Dermis microvascular lymphatic vessel endothelial cell (primary cell): Measurements from ENCODE around the gene GHRHR. TPM values are rescaled to one million over a fixed set of nuclear protein-coding genes. Genes with fewer than 3 reads are reported as not detected.

ENCODE experiments used
- DNase-seq, 2 donors: peaks; one replicate each; pipeline versions ENCODE4 v3.0.0 to v3.0.0-alpha.2; 2010; ENCODE audit warnings: low read depth in 2 of 2
- total RNA-seq: library from RNA; depleted of rRNA; stranded (reverse); fragments of >200 nt; gene quantifications from 2 replicates; pipeline ENCODE4 v1.2.1, GENCODE V29; 2014

The GHRHR gene
- total RNA-seq, 1 donor from 2014 or later, result not detected

DNA sequence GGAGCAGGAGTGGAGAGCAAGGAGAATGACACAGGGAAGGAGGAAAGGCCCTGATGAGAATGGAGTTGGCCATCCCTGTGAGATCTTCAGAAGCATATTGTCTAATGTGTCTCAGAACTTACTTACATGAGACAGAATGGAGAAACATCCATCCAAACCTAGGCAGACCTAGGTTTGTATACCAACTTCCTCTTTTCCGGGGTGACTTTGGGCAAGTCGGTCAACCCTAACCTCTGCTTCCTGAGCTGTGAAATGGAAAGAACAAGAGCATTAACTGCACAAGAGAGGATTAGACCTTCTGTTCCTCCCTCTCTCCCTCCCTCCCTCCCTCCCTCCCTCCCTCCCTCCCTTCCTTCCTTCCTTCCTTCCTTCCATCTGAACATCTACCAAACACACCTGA lies 4.5 kb downstream of the GHRHR start:
- no peak for DNase-seq

DNA sequence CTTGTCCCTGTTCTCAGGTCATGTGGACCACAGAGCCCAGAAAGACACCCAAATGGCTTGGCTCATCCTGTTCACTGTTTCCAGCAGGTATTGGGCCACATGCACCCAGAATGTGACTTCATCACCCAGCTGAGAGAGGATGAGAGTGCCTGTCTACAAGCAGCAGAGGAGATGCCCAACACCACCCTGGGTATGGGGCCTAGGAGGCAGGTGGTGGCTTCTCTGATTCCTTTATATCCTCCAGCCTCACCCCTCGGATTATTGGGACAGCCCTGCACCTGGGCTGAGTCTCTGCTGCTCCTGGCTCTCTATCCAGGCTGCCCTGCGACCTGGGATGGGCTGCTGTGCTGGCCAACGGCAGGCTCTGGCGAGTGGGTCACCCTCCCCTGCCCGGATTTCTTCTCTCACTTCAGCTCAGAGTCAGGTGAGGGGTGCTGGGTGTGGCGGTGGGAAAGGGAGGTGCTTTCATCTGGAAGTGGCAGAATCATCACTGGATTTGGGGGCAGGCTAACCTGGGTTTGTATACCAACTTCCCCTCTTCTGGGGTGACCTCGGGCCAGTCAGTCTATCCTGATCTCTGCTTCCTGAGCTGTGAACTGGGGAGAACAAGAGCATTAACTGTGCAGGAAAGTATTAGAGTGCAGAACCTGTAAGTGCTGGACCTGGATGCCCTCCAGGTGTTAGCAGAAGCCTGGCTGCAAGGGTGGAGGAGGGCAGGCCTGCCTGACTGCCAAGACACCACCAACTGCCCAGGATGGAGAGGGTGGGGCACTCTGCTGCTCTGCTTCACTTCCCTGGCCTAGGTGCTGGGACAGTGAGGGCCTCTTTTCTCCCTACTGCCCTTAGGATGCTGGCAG lies 5.2 kb downstream of the GHRHR start:
- no peak for DNase-seq

DNA sequence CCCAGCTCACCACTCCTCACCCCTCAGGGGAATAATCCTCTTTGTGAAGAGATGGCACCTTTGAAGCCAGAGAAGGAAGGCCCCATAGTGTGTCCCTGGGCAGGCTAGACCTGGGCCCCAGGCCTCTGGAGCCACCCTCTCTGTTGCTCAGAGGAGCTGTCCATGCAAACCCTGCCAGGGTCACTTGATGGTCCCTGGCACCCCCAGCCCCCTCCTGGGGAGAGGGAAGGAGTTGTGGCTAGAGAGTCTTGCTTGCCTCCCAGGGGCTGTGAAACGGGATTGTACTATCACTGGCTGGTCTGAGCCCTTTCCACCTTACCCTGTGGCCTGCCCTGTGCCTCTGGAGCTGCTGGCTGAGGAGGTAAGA lies 5.8 kb downstream of the GHRHR start:
- DNase-seq, result no peak

DNA sequence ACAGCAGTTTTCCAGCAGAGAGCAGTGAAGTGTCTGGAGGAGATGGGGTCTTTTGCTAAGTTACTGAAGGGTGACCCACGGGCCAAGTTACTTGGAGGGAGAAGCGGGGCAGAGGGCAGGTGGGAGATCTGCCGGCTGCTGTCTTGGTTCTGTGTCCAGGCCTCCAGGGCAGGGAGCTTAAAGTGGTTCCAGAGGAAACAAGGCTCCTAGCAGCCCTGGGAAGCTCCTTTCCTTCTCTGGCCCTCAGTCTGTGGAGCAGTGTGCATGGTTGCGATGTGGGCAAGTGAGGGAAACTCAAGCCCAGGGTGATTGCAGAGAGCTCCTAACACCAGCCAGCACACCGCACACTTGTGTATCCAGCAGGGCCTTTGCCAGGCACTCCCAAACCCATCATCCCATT lies 6.3 kb downstream of the GHRHR start:
- no peak for DNase-seq

DNA sequence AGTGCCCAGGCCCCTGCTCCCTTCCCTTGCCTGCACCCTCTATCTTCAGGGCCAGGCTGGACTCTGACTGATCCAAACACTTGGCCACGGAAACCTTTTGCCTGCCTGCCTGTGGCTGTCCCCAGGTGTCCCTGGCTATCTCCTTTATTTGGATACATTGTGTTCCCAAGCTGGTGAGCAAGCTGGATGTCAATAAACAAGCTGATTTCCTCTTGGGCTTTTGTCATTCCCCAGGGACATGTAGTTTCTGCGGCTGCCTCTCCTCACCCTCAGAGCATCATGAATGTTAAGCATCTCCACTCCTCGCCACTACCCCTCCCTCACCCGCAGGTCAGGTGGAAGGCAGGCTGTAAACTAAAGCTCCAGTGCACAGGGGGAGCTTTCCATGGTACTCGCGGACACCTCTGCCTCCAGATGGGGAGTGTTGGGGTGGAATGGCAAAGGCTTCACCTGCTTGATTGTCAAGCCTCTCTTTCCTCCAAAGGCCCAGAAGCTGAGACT lies 6.9 kb downstream of the GHRHR start:
- no peak for DNase-seq

DNA sequence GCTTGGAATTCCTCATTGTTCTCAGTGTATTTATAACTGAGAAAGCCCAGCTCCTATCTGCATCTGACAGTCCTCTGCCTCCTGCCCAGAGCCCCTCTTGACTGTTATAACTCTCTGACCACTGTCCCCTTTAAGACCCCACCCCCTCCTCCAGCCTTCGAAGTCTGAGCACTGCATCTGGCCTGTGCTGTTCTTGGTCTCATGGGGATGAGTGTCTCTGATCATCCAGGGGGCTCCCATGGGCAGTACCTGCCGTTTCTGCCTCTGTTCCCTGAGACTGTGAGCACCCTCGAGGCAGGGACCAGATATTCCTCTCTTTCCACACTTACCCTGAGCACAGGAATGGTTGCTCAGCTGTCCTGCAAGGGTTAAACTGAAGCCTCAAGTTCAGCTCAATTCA lies 7.7 kb downstream of the GHRHR start:
- no peak for DNase-seq

DNA sequence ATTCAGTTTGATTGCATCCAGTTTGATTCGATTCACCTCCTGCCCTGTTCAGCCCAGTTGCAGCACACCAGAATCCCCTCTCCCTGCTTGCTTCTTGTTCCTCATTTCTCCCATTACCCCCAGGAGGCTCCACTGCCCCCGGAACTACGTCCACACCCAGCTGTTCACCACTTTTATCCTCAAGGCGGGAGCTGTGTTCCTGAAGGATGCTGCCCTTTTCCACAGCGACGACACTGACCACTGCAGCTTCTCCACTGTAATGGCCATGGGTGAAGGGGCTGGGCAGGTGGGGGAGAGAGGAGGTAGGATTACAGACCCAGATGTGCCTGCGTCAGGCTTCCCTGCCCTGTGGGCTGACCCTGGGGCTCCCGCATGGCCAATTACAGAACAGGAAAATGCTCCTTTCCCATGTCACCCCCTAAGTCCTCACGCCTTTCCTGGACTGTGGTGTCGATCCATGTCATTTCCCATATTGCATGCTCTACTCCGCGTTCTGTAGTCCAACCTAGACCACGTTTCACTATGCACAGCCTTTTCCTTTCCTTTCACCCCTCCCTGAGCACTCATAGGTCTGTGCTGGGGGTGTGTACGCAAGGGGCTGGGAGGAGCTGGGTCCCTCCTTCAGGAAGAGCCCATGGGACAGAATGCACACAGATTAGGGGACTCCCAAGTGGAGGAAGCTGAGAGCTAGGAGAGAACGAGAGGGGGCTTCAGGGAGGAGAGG lies 8.2 kb downstream of the GHRHR start:
- no peak for DNase-seq

DNA sequence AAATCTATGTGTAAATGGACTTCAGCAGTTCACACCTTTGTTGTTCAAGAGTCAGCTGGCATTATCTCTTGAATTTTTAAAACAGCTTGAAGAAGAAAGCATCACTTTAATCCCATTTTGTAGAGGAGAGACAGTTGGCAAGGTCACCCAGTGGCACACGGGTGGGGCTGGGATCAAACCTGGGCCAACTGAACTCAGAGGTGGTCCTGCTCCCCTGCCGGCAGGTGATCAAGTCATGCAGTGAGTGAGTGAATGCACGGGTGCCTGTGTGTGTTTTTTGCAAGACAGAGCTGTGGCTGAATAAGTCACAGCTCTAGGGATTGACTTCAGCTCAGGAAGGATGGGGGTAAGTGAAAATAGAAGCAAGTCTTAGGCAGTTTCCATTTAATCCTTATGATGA lies 9.5 kb downstream of the GHRHR start:
- DNase-seq, result no peak

DNA sequence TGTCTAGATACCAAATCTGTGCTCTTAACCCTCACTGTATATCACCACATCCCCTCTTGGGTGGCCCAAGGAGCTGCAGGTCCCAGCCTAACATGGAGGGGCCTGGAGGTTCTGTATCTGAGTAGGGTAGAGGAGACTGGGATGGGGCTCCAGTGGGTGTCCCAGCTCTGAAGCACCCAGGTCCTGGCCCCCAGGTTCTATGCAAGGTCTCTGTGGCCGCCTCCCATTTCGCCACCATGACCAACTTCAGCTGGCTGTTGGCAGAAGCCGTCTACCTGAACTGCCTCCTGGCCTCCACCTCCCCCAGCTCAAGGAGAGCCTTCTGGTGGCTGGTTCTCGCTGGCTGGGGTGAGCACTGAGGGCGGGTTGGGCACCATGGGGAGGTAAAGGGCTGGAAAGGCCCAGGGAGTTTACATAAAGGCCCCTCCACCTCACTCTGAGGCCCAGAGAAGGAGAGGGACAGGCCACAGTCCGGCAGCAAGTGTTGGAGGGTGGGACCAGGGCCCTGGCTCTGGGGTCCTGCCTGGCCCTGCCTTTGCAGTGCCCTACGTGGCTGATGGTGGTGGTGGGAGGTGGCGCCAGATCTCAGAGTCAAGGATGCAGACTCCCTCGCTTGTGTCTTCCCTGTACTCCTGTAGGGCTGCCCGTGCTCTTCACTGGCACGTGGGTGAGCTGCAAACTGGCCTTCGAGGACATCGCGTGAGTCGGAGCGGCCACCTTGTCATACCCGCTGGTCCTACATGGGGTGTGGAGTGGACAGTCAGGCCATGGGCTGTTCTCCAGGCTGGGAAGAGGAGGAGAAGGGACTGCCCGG lies 10.2 kb downstream of the GHRHR start:
- DNase-seq, result no peak

DNA sequence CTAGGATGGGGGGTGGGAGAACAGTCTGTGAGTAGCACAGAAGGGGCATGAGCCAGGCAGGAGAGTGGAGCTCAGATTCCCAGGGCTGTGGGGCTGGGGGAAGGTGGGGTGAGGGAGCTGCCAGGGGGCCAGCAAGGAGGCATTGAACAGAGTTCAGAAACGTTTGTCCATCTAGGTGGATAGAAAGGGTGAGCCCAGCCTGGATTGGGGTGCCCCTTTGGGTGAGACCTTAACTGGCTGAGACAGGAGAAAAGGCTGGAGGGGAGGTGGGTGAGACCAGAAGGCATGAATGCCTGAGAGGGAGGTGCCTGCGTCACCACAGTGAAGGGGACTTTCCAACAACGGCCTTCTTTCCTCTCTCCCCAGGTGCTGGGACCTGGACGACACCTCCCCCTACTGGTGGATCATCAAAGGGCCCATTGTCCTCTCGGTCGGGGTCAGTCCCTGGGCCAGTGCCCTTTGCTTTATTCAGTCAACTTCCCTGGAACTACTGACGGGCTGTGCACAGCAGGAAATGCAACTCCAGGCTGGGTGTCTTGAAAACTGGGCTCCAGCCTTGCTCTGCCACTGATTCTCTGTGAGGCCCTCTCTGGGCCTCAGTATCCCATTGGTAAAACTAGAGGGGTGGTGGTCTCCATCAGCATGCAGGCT lies 11.0 kb downstream of the GHRHR start:
- DNase-seq, result peak; percentile 48 to 73

DNA sequence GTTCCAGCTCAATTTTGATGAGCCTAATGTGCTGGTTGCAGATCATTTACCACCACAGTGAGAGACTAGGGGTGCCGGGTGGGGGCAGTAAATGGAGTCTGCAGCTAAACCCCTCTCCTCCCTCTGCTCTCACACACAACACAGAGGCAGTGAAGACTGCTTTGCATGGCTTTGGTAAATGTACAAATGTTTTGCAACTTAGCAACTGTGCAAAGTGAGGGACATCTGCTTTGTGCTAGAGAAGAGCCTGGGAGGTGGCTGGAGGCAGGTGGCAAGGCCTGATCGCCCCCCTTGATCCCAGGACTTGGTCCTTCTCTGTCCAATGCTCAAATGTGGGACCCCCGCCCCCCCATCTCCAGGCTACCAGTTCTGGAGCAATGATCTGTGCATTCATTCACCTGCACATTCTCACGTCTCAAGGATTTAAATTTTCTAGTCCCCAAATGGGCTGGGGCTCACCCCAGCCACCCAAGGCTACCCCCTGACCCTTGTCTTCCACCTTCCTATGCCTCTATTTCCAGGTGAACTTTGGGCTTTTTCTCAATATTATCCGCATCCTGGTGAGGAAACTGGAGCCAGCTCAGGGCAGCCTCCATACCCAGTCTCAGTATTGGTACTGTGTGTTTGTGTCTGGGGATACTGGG lies 11.6 kb downstream of the GHRHR start:
- no peak for DNase-seq

DNA sequence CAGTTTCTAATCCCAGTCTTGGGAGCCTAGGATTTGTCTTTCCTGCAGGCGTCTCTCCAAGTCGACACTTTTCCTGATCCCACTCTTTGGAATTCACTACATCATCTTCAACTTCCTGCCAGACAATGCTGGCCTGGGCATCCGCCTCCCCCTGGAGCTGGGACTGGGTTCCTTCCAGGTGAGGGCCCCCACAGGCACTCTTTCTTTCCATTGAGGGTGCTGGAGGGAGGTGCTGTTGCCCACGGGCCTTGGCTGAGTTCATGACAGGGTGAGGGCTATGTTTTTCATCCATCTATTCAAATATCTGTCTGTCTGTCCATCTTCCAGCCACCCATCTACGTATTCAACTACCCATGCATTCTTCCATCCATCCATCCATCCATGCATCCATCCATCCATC lies 12.6 kb downstream of the GHRHR start:
- DNase-seq, result no peak

DNA sequence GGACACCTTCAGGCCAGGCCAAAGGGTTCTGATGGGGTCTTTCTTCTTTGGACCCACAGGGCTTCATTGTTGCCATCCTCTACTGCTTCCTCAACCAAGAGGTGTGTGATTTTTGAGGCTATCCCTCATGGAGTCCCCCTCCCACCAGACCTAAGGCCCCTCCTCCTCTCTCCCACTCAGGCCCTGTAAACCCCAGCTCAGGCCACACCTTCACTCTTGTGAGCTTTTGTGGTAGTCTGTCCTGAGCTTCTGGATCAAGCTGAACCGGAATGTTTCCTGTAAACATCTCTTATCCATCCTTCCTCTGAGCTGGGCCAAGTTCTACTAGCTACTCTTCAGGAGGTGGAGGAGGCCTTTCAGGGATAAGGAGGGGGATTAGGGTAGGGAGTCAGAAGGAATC lies 13.5 kb downstream of the GHRHR start:
- no peak for DNase-seq

DNA sequence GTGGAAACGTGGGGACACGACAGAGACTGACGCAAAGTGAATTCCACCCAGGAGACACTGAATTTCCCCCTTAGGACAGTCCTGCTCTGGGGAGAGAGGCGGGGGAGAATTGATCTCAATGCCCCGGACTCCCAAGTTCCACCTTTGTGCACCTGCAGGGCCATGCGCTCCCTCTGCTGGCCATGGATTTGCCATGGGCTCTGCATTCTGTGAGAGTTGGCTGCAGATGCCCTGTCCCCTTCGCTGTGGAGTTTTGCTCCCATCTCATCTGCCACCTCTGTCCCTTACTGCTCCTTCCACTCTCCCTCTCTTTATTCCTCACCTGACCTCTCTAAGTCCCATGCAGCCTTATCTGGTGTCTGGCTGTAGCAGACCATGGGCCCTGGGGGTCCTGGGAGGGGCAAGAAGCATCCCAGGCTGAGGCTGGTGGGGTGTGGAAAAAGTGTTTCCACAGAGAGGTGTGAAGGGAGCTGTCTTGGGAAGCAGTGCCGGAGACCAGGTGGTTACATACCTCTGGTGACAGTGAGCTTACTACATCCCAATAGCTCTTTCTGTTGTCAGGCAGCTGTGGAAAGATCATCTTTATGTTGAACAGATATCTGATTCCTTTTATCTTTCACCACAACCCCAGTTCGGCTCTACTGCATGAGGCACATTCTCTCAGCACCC lies 14.3 kb downstream of the GHRHR start:
- peak; percentile 6 to 42 for DNase-seq

DNA sequence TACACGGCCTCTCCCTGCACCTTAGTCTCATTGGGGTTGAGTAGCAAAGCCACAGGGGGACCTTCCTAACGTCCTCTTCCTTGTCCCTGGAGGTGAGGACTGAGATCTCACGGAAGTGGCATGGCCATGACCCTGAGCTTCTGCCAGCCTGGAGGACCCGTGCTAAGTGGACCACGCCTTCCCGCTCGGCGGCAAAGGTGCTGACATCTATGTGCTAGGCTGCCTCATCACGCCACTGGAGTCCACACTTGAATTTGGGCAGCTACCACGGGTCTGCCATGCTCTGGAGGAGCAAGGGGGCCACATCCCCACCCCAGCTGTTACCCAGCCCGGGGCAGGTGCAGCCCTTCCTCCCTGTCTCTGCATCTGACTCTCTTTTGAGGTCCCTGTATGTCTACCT lies 15.3 kb downstream of the GHRHR start:
- DNase-seq, result no peak

DNA sequence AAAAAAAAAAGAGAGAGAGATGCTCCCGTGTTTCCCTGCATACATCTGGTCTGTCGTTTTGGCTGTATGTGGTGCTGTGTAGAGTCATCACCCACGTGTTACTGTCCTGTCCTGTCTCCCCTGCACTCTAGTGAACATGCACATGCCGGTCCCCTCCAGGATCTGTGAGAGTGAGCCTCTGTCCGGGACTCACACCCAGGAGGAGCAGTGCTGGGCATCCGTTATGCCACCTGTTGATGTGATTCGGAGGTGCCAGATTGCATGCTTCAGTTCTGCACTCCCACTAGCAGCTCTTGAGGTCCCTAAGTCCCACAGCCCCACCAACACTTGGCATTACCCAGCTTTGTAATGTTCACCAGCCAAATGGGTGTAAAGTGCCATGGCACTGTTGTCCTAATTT lies 16.4 kb downstream of the GHRHR start:
- DNase-seq, result no peak

DNA sequence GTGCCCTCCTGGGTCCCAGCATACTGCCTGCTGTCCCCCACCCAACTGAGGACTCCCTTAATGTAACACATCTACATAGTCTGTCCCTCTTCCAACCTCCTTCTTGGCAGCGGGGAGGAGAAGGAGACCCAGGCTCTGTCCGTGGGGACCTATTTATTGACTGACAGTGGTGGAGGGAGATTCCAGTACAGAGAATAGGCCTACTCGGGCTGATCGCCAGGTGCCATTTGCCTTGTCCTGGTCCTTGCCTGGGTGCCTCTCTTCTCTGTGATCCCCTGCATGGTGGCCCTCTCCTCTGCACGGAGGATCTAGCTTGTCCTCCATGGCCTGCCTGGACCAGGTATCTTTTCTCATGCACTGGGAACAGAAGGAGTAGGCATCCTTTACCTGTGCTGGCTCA lies 17.0 kb downstream of the GHRHR start:
- no peak for DNase-seq

DNA sequence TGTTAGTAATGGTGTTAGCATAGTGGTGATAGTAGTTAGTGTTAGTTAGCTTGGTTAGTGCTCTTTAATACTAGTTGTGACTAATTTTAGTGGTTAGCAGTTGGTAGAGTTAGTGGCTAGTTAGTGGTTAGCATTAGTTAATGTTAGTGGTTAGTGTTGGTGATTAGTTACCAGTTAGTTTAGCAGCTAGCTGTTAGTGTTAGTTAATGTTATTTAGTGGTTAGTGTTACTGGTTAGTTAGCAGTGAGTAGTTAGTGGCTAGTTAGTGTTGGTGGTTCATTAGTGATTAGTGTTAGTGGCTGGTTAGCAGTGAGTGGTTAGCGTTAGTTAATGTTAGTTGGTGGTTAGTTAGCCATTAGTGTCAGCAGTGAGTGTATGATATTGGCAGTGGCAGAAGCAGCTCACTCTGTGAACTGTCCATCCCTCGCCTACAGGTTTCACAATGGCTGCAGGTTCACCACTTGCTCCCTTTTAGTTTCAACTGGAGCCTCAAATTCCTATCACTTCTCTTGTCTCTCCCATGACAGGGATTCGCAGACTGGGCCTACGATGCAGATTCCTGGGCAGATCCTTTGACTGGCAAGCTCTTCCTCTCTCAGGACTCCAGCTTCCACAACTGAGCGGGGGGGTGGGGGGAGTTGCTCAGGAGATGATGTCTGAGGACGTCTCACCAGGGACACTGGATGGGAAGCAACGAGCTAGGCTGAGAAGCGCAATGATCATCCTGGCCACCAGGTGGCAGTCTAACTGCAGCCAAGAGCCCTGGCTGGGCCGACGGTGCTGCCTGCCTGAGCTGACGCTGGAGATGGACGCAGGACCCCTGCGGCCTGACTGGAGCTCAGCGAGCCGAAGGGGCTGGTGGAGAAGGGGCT lies 19.5 kb downstream of the GHRHR start:
- peak; percentile 57 to 80 for DNase-seq

DNA sequence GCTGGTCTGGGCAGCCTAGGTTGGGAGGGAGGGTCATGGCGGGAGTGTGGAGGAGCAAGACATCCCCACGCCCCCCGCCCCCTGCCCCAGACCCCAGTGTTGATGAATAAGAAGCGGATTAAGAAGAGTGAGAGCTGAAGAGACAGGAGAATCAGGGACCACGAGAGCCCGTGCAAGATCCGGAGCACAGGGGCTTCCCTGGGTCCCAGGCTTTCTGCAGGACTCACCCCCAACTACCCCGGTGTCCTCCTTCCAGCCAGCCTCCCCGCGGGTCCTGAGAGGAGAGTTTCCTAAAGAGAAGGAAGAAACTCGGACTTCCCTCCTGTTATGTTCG lies 20.1 kb downstream of the GHRHR start:
- DNase-seq, result no peak
